HAP-1 (cell line): Measurements from ENCODE around the gene MPHOSPH9.

Experiments used
- DNase-seq, 2 experiments: peaks; one replicate each; pipeline ENCODE4 v3.0.0-alpha.2; 2016 to 2020; ENCODE audit warnings: low spot score in 2 of 2
- H3K27me3 ChIP-seq: fragments of 250-450 bp; sonication (Bioruptor Pico); 2 replicates; pipeline ENCODE4 v1.5.1; 2020; ENCODE audit warnings: low read depth, mild to moderate bottlenecking, moderate library complexity
- H3K36me3 ChIP-seq: fragments of 250-450 bp; sonication (Bioruptor Pico); replicated peaks from 2 replicates; pipeline ENCODE4 v1.5.1; 2020; ENCODE audit warnings: mild to moderate bottlenecking
- H3K4me1 ChIP-seq: fragments of 250-450 bp; sonication (Bioruptor Pico); 2 replicates; pipeline ENCODE4 v1.5.1; 2020; ENCODE audit warnings: mild to moderate bottlenecking
- H3K4me3 ChIP-seq: fragments of 250-450 bp; sonication (Bioruptor Pico); 2 replicates; pipeline ENCODE4 v1.5.1; 2020; ENCODE audit warnings: mild to moderate bottlenecking, moderate library complexity
- H3K9me3 ChIP-seq: fragments of 250-450 bp; sonication (Bioruptor Pico); 2 replicates; pipeline ENCODE4 v1.5.1; 2020; ENCODE audit warnings: mild to moderate bottlenecking, moderate library complexity
- in situ Hi-C: fragments of 300-500 bp; cut with MboI; formaldehyde crosslinking; loops from 3 replicates; pipeline ENCODE4 v1.14.3; 2020; ENCODE audit warnings: low sequenced_read_pairs, inconsistent platforms, mixed read lengths

The MPHOSPH9 gene

DNA sequence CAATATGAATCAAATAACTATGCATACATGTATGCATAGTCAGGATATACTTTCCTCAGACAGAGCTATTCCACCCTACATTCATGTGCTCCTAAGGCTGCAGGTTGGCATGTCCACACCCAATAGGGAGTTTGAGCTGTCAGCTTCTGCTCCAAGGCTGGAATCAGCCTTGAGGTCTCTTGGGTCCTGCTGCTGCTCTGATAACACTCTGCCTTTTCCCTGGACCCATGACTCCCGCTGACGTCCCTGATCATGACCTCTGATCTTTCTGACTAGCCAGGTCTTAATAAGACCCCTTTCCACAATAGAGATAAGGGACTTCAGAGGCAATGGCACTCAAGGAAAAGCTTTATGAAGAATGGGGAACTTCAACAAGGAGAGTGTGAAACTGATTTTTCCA lies 87.7 kb downstream of the MPHOSPH9 start:
- no peaks in the 10 kb centered on the region for H3K36me3 ChIP-seq
- H3K9me3 ChIP-seq = no peaks in the 10 kb centered on the region
- no peaks in the 10 kb centered on the region for H3K27me3 ChIP-seq
- DNase-seq = no peak
- in situ Hi-C loops = no loop called here
- peaks cover 36% of the 10 kb centered on the region for H3K4me1 ChIP-seq
- no peak overlapping the region for H3K4me3 ChIP-seq

DNA sequence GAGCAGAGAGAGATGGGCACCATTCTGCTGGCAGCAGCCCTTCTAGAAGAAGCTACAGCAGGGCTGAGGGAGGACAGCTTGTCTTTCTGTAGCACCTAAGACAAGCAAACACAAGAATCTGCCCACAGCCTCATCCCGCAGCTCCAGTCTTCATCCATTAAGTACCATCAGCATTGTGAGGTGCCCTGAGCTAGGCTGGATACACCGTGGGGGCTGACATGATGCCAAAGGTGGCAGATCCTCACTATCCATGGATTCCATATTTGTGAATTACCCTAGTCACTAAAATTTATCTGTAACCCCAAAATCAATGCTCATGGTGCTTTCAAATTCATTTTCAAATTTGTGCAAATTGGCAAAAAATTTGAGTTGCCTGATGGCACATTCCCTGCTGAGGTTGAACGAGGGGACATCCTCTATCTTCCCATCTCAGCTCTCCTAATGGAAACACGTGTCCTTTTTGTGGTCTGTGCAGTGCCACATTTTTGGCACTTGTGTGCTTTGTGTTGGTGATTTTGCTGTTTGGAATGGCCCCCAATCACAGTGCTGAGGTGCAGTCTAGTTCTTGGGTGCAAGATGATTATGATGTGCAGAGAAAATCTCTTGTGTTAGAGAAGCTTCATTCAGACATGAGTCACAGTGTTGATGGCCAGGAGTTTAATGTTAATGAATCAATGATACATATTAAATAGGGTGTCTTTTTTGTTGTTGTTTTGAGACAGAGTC lies 89.0 kb downstream of the MPHOSPH9 start:
- no peak overlapping the region for H3K4me3 ChIP-seq
- no peak for DNase-seq
- H3K27me3 ChIP-seq = no peaks in the 10 kb centered on the region
- no peaks in the 10 kb centered on the region for H3K36me3 ChIP-seq
- peaks cover 35% of the 10 kb centered on the region for H3K4me1 ChIP-seq
- no peaks in the 10 kb centered on the region for H3K9me3 ChIP-seq
- in situ Hi-C loops = no loop called here

DNA sequence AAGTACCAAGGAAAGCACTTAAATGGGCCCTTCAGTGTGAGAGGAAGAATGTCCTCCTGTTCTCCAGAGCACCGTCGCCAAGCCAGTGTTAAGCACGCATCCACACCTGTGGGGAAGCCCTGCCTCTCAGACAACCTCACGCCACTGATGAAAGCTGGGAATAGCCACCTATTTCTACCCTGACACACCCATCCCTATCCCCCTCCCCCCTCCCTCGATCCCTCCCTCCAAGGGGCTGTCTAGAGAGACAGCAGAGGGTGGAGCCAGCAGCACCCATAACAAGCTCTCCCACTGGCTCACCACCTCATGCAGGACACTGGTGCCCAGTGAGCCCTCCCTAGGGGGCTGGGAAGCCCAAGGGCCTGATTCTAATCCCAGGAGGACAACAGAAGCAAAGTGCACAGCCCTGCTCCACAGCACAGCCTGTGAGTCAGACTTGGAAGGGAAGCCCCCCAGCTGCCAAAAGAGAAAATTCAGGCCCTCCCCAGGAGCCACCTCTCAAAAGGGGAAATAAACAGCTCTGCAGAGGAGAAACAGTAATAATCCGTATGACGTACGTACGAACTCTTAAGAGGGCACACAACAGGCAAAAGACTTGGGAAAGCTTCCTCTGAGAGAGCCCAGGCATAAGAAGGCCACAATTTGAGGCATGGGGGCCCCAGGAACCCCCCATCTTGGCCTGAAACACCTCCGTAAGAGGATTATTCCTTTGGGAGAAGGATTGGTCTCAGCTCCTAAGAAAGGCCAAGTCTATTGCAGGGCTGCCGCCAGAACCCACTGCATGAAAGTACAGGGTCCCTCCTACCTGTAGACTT lies 89.8 kb downstream of the MPHOSPH9 start:
- Histone ChIP-seq H3K9me3 (no peaks in the 10 kb centered on the region), H3K36me3 (no peaks in the 10 kb centered on the region), H3K4me3 (no peak overlapping the region), H3K27me3 (no peaks in the 10 kb centered on the region), H3K4me1 (peaks cover 35% of the 10 kb centered on the region)
- DNase-seq = peak in 1 of 2 experiments; percentile 71
- in situ Hi-C loops = no loop called here

DNA sequence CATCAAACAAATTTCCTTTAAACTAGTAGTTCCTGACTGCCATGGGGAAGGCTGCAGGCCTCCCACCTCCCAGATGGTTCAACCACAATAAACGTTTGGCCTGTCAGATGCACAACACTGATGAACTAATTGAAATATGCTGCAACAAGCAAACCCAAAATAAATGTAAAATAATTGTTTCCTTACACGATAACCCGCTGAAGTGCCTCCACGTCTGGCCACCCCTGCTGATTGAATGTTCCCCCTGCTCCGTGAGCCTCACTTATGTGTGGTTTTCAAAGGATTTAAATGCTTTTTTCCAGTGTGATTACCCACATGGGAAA lies 90.5 kb downstream of the MPHOSPH9 start:
- in situ Hi-C loops = no loop called here
- no peaks in the 10 kb centered on the region for H3K27me3 ChIP-seq
- no peaks in the 10 kb centered on the region for H3K36me3 ChIP-seq
- no peak for DNase-seq
- H3K4me1 ChIP-seq = peaks cover 35% of the 10 kb centered on the region
- H3K4me3 ChIP-seq = no peak overlapping the region
- H3K9me3 ChIP-seq = no peaks in the 10 kb centered on the region

DNA sequence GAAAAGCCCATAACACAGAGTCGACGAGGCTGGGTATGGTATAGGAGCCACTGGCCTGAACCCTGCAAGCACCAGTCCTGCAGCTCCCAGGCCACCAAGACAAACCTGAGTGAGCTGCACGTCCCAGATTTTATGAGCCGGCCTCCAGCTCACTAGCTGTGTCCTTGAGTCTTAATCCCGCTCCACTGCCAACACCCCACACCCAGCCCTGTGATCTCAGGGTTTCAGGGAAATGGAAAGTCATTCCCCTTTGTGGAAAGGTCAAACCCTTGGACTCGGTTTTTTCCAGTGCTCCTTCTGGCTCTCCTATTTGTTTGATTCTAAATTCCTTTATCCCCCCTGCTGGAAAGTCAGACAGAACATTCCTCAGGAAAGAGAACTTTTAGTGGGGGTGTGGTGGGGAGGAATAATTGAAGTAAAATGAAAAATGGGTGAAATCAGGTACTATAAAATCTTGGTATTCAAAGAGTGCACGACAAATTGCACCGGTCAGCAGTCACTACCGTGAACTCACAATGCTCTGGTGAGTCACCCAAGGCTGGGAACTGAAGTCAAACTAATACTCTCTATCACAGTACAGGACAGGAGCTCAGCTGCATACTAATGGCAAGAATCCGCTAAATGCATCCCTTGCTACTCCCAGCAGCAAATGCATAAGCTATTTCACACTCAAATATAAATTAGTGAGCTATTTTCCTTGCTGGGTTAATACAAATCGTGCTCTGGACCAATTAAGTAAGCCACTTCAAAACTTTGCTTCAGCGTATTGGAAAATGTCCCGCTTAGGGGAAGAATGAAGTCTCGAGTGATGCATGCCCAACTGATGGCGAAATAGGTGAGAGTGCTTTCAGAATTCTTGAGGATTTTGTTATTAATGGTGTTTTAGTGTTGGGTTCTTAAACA lies 91.1 kb downstream of the MPHOSPH9 start:
- H3K27me3 ChIP-seq = no peaks in the 10 kb centered on the region
- H3K9me3 ChIP-seq = no peaks in the 10 kb centered on the region
- peak; percentile 64 to 74 for DNase-seq
- peaks cover 35% of the 10 kb centered on the region for H3K4me1 ChIP-seq
- no peak overlapping the region for H3K4me3 ChIP-seq
- in situ Hi-C loops = no loop called here
- H3K36me3 ChIP-seq = no peaks in the 10 kb centered on the region

DNA sequence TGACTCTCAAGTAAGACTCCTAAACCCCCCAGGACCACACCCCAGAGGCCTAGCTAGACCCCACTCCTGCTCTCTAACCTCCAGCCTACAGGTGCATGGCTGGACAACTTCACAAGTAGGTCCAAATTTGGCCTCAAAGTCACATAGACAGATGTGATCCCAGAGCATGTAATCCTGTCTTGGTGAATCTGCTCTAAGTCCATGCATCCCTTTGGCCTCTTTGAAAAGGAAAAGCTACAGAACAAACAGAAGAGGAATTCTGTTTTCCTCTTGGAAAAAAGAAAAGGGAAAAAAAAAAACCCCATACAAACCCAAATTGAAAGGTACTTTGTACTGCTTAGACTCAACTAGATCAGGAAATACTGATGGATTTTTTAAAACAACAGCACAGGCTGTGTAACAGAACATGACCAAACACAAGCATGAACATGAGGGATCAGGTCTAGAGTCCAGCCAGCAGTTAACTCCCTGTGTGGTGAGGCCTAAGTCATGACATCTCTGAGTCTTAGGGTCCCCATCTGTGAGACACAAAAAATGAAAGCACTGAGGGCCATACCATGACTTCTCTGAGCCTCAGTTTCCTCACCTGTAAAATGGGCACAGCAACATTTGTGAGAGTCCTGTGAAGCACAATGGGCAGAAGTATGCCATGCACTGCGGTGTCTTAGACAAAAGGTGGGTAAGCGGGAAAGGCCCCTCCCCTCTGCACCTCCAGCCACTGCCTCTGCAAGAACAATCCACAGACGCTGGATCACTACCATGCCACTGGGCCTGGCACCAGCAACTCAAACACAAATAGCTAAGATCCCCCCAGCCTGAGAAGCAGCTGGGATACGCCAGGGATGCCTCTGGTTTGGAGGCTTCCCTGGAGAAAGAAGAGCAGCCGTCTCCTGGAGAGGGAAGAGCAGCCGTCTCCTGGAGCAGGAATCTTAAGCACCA lies 92.0 kb downstream of the MPHOSPH9 start:
- Histone ChIP-seq H3K4me3 (no peak overlapping the region), H3K27me3 (no peaks in the 10 kb centered on the region), H3K36me3 (no peaks in the 10 kb centered on the region), H3K4me1 (peaks cover 35% of the 10 kb centered on the region), H3K9me3 (no peaks in the 10 kb centered on the region)
- DNase-seq = no peak
- in situ Hi-C loops = no loop called here

DNA sequence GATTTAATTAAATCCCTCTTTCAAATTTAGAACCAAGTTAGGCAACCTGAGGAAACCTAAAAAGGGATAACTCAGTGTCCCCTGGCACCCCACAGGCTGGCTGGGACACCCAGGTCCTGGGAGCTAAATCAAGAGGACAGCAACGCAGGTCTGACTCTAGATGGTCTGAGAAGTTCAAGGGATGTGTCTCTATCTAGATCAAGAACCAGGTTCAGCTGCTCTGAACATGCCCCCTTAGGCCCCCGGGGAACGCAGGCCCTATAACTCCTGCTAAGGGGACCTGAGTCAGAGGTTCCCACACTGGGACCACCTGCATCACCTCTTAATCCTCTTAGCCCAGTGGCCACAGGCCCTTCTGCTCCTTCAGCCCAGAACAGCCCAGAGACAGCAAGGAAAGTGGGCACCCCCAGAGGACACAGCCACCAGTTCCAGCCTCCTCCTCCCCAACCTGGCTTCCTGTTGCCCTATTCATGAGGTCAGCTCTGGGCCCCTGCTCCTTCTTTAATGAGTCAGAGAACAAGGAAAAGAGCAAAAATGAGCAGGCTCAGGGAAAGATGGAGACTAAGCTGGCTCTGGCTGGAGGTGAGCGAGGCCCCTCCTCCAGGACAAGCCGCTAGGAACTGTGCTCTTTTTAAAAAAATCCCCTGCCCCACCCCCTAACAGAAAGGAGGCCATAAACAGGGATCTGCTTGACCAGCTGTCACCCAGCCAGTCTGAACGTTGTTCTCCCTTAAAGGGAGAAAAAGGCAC lies 92.8 kb downstream of the MPHOSPH9 start:
- H3K27me3 ChIP-seq = no peaks in the 10 kb centered on the region
- no peaks in the 10 kb centered on the region for H3K36me3 ChIP-seq
- peak in 1 of 2 experiments; percentile 63 for DNase-seq
- in situ Hi-C loops = no loop called here
- no peak overlapping the region for H3K4me3 ChIP-seq
- H3K4me1 ChIP-seq = peaks cover 35% of the 10 kb centered on the region
- H3K9me3 ChIP-seq = no peaks in the 10 kb centered on the region

DNA sequence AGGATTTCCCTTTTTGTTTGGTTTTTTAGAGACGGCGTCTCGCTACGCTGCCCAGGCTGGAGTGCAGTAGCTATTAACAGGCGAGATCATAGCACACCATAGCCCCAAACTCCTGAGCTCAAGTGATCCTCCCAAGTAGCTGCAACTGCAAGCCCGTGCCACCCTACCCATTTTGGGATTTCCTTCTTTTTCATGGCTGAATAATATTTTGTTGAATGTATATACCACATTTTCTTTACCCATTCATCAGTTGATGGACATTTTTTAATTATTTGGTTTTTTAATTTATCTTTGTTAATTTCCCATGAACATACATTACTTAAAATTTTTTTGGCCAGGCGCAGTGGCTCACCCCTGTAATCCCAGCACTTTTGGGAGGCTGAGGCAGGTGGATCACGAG lies 97.3 kb downstream of the MPHOSPH9 start:
- in situ Hi-C loops = no loop called here
- Histone ChIP-seq H3K27me3 (no peaks in the 10 kb centered on the region), H3K4me1 (peaks cover 8% of the 10 kb centered on the region), H3K9me3 (no peaks in the 10 kb centered on the region), H3K4me3 (no peak overlapping the region), H3K36me3 (no peaks in the 10 kb centered on the region)
- no peak for DNase-seq

DNA sequence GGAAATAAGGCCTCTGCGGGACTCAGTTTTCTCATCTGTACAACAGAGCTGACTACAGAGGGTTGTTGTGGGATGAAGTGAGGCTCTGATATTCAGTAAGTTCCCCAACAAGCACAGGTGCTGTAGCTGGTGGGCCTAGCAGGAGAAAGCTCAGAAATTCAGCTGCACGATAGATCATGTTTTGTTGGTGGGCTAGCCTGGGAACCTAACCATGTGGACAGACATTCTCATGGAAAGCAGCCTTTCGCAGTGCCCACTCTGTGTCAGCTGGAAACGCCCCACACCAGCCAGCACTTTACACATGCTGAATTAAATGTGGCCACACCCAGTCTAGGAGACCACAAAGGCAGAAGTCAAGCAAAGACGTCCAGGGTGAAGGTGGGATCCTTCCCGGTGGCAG lies 98.1 kb downstream of the MPHOSPH9 start:
- Histone ChIP-seq H3K27me3 (no peaks in the 10 kb centered on the region), H3K9me3 (no peaks in the 10 kb centered on the region), H3K4me3 (no peak overlapping the region), H3K4me1 (no peaks in the 10 kb centered on the region; the same call in 1 of the 2 replicates), H3K36me3 (no peaks in the 10 kb centered on the region)
- DNase-seq = no peak
- in situ Hi-C loops = no loop called here

DNA sequence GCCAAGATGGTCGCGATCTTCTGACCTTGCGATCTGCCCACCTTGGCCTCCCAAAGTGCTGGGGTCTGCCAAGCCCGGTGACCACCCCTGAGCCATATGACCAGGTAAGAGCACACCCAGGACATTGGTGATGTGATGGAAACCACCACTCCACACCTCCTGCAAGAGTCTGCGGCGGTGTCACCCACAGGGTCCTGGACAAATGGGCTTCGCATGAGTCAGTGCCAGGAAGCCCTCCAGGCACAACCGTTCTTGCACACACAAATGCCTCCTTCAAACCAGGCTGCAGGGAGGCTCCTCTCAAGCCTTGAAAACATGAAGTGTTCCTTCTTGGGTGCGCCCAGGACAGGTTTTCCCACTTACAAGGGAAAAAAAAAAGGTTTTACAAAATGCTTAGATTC lies 98.7 kb downstream of the MPHOSPH9 start:
- in situ Hi-C loops = no loop called here
- no peaks in the 10 kb centered on the region for H3K36me3 ChIP-seq

DNA sequence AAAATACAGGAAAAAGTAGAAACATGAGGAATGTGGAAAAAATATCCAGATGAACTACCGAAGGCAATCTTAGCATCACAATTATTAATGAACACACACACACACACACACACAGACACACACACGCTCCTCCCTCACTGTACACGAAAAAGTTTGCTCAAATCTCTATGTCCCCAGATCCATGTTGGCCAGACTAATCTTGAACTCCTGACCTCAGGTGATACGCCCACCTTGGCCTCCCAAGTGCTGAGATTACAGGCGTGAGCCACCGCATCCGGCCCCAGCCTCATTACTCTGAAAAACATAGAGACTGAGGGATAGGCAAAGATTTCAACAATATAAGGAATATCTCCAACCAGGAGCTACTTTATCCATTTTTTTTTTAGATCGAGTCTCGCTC lies 99.2 kb downstream of the MPHOSPH9 start:
- Histone ChIP-seq H3K9me3 (no peaks in the 10 kb centered on the region), H3K4me1 (no peaks in the 10 kb centered on the region; the same call in 1 of the 2 replicates), H3K4me3 (no peak overlapping the region), H3K36me3 (no peaks in the 10 kb centered on the region), H3K27me3 (no peaks in the 10 kb centered on the region)
- in situ Hi-C loops = no loop called here
- no peak for DNase-seq

More for the DNA sequence above, 98.7 kb downstream of the MPHOSPH9 start:
- no peaks in the 10 kb centered on the region for H3K9me3 ChIP-seq
- DNase-seq = no peak
- H3K27me3 ChIP-seq = no peaks in the 10 kb centered on the region
- H3K4me3 ChIP-seq = no peak overlapping the region
- no peaks in the 10 kb centered on the region; the same call in 1 of the 2 replicates for H3K4me1 ChIP-seq

DNA sequence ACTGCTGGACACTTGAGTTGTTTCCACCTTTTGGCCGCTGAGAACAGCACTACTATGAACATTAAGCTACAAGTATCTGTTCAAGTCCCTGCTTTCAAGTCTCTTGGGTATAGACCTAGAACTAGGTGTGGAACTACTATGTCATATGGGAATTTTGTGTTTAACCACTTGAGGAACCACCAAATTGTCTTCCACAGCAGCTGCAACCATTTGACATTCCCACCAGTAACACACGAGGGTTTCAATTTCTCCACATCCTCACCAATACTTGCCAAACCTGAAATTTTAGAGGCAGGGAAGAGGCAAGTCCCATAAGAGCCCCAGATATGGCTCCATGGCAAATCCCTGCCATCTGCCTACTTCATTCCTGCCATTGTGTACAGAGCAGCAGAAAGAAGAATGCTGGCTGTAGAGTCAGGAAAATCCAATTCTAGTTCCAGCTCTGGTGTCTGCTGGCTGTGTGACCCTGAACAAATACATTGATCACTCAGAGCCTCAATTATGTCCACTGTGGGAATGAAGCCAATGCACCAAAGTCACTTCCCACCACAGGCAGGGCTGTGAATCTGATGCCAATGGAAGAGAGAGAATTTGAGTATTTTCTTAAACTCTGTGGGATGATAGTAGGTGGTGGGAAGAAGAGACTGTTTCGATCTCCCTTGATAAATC lies 99.9 kb downstream of the MPHOSPH9 start:
- no peaks in the 10 kb centered on the region for H3K9me3 ChIP-seq
- no peak overlapping the region for H3K4me3 ChIP-seq
- no peak for DNase-seq
- H3K4me1 ChIP-seq = no peaks in the 10 kb centered on the region; the same call in 1 of the 2 replicates
- no peaks in the 10 kb centered on the region for H3K27me3 ChIP-seq
- no peaks in the 10 kb centered on the region for H3K36me3 ChIP-seq
- in situ Hi-C loops = no loop called here
